Fibroblast of pulmonary artery (primary cell): ENCODE results near the gene DENND6B.

Source experiments
- DNase-seq: peaks from one replicate; pipeline ENCODE4 v3.0.0-alpha.2; 2010; ENCODE audit warnings: low read depth
- H3K4me3 ChIP-seq: replicated peaks from 2 replicates; pipeline ENCODE4 v1.5.1; 2011; ENCODE audit warnings: low read depth, mild to moderate bottlenecking, control low read depth, low read length, moderate library complexity
- TF ChIP-seq, protein P1 (sequence below): IDR thresholded peaks from 2 replicates; pipeline ENCODE4 v1.5.1; 2011; ENCODE audit warnings: mild to moderate bottlenecking, control low read depth, low read length, inconsistent platforms; ENCODE audit errors: missing control alignments

DENND6B gene

DNA sequence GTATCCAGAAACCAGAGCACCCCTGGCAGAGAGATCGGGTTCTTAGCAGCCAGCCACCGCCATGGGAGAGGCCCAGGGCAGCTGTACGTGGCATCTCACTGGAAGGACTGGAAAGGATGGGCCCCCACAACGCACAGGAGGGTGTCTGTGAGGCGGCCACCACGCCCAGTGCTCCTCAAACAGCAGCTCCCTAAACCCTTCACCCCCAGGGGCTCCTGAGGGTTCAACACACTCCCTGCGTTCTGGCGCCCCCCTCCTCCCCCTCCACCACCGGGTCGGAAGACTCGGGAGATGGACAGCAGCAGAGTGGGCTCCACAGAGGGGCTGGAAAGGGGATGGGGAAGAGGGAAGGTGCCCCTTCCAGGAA is 66.4 kb downstream of the DENND6B start:
- TF ChIP-seq, protein P1, sequence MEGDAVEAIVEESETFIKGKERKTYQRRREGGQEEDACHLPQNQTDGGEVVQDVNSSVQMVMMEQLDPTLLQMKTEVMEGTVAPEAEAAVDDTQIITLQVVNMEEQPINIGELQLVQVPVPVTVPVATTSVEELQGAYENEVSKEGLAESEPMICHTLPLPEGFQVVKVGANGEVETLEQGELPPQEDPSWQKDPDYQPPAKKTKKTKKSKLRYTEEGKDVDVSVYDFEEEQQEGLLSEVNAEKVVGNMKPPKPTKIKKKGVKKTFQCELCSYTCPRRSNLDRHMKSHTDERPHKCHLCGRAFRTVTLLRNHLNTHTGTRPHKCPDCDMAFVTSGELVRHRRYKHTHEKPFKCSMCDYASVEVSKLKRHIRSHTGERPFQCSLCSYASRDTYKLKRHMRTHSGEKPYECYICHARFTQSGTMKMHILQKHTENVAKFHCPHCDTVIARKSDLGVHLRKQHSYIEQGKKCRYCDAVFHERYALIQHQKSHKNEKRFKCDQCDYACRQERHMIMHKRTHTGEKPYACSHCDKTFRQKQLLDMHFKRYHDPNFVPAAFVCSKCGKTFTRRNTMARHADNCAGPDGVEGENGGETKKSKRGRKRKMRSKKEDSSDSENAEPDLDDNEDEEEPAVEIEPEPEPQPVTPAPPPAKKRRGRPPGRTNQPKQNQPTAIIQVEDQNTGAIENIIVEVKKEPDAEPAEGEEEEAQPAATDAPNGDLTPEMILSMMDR: no peak
- H3K4me3 ChIP-seq: peak overlapping the region; percentile 68
- DNase-seq: no peak

DNA sequence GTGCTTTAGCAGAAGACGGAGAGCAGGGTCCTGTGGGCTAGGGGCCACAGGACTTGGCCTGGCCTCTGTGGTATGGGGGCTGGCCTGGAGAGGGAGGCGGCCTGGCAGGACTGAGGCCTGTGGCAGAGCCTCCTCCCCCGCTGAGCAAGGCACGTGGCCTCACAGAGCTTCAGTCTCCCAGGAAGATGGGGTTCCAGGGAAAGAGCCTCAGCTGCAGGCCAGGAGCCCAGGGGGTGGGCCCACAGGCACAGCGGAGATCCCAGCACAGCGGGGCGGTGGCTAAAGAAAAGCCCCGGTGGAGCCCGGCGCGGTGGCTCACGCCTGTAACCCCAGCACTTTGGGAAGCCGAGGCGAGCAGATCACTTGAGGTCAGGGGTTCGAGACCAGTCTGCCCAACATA is 67.5 kb downstream of the DENND6B start:
- no peak for DNase-seq
- no peak overlapping the region for H3K4me3 ChIP-seq
- TF ChIP-seq, protein P1: no peak
